ENCODE results near the gene PRRT1. TPM values are rescaled to one million over a fixed set of nuclear protein-coding genes. Genes with fewer than 3 reads are reported as not detected.
A peak's percentile ranks its signal among the peaks of the same experiment; 100 is the strongest.

Gene PRRT1
- total RNA-seq, 4 donors from 2014 or later: 2.7 to 4.4 (median 4.0) TPM

DNA sequence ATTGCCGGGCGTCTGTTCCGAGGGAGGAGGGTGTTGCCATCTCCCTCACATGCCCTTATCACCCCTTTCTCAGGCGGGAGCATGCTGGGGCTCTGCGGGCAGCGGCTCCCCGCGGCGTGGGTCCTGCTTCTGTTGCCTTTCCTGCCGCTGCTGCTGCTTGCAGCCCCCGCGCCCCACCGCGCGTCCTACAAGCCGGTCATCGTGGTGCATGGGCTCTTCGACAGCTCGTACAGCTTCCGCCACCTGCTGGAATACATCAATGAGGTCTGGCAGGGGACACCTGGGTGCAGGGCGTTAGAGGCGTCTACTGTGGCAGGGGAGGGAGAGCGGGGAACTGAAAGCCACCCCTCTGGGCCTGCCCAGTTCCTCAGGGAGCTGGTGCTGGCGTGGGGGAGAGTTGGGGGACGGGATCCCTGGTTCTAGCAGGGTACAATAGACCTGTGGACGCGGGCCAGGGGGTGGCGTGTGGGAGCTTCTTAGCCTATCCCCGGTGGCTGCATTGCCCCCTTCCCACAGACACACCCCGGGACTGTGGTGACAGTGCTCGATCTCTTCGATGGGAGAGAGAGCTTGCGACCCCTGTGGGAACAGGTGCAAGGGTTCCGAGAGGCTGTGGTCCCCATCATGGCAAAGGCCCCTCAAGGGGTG lies 2.9 kb upstream of the PRRT1 start:
- TF ChIP-seq EP300 (IDR thresholded peaks at IDR 0.05) (no peak), POLR2A (IDR thresholded peaks at IDR 0.05; ENCODE audit: low read depth) (no peak), POLR2AphosphoS5 (IDR thresholded peaks at IDR 0.05) (peak in 1 of 2 donors; percentile 30)
- TF ChIP-seq, protein P1, sequence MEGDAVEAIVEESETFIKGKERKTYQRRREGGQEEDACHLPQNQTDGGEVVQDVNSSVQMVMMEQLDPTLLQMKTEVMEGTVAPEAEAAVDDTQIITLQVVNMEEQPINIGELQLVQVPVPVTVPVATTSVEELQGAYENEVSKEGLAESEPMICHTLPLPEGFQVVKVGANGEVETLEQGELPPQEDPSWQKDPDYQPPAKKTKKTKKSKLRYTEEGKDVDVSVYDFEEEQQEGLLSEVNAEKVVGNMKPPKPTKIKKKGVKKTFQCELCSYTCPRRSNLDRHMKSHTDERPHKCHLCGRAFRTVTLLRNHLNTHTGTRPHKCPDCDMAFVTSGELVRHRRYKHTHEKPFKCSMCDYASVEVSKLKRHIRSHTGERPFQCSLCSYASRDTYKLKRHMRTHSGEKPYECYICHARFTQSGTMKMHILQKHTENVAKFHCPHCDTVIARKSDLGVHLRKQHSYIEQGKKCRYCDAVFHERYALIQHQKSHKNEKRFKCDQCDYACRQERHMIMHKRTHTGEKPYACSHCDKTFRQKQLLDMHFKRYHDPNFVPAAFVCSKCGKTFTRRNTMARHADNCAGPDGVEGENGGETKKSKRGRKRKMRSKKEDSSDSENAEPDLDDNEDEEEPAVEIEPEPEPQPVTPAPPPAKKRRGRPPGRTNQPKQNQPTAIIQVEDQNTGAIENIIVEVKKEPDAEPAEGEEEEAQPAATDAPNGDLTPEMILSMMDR (IDR thresholded peaks at IDR 0.05): peak; percentile 62 to 74 (median 65)
- H3K4me3 ChIP-seq: peak overlapping the region; percentile 76 to 84 (median 80)
- no peak for DNase-seq (ENCODE audit: extremely low spot score)
- peak overlapping the region; percentile 90 to 94 (median 93) for H3K27ac ChIP-seq (replicated peaks in 1 of 4)
- H3K4me1 ChIP-seq: peaks cover 33 to 69% (median 62%) of the 10 kb centered on the region in 4 donors
- intact Hi-C loops (cut with DNase I): loop anchor here (2.0 kb wide), 1 partner anchor 36 kb away; no protein-coding TSS in a partner anchor
- no peaks in the 10 kb centered on the region for H3K9me3 ChIP-seq
- WGBS: 10% methylated on average over 8 of the region's 34 CpGs
- H3K27me3 ChIP-seq: no peaks in the 10 kb centered on the region
- H3K36me3 ChIP-seq: peaks cover 12 to 38% (median 38%) of the 10 kb centered on the region in 4 donors

DNA sequence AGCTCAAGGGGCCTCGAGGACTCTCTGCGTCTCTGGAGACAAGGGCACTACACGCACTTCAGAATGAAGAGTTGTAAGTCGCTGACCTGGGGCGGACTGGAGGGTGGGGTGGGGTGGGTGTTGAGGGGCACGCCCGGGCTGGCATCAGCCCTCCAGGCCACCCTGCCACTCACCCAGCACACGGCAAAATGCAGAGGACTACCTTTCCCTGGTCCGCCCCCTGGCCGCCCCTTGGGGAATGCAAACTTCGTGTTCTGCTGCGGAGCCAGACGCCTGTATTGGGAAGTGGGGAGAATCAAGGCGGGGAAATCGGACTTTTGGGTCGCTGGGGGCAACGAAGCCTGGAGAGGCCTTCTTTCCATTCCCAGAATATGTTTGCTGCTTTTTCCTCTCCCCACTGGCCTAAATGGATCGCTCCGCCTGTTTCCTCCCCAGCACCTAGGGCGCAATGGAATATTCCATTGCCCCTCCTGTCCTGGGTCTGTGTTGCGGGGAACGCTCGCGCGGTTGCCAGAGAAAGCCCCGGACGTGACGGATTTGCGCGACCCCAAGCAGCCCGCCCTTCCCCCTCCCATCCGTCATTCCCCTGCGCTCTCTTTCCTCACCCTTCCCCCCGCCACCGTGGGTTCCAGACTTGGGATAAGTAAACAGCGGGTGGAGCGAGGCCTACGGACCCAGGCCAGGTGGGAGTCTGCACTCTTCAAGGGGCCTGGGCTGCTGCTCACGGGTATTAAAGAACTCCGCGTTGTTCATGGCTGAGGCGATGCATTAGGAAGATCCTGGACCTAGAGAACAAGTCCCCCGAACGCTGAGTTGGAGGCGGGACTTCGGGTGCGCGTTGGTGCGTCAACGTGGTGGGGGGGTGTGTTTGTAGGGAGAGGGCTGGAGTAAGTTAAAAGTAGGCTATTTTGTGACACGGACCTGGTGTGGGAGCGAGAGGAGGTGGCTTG lies 2.1 kb upstream of the PRRT1 start, which contains the start of gene PPT2:
PPT2 (plus strand) TSS at position 578 of the 950 bp plus-strand sequence. CDS start 454 bp downstream, outside the sequence.
- Histone ChIP-seq H3K4me3 (peak within 1 kb of the TSS; percentile 76 to 84 (median 80)), H3K4me1 (peaks cover 36 to 73% (median 63%) of the 10 kb centered on the region in 4 donors), H3K9me3 (no peaks in the 10 kb centered on the region), H3K27ac (replicated peaks in 1 of 4) (peak within 1 kb of the TSS; percentile 90 to 94 (median 93)), H3K27me3 (no peaks in the 10 kb centered on the region), H3K36me3 (peaks cover 12 to 41% (median 37%) of the 10 kb centered on the region in 4 donors)
- TF ChIP-seq POLR2AphosphoS5 (IDR thresholded peaks at IDR 0.05) (peak; percentile 84 to 94), EP300 (IDR thresholded peaks at IDR 0.05) (no peak), POLR2A (IDR thresholded peaks at IDR 0.05; ENCODE audit: low read depth) (peak; percentile 36)
- TF ChIP-seq, protein P1 (IDR thresholded peaks at IDR 0.05): peak in 2 of 3 experiments; percentile 27 to 30
- peak; percentile 98 for DNase-seq (ENCODE audit: extremely low spot score)
- intact Hi-C loops (cut with DNase I): loop anchor here (2.0 kb wide), 1 partner anchor 35 kb away; no protein-coding TSS in a partner anchor
- WGBS: 3% methylated on average over 46 of the region's 52 CpGs

- Histone ChIP-seq H3K4me3 (peak overlapping the region; percentile 76 to 84 (median 80)), H3K27me3 (no peaks in the 10 kb centered on the region), H3K9me3 (no peaks in the 10 kb centered on the region), H3K4me1 (peaks cover 37 to 73% (median 63%) of the 10 kb centered on the region in 4 donors), H3K36me3 (peaks cover 4 to 41% (median 31%) of the 10 kb centered on the region in 4 donors), H3K27ac (replicated peaks in 1 of 4) (peak overlapping the region; percentile 90 to 94 (median 93))
- 26% methylated on average over 35 of the region's 35 CpGs for WGBS
- intact Hi-C loops (cut with DNase I): no loop called here
- TF ChIP-seq POLR2A (IDR thresholded peaks at IDR 0.05; ENCODE audit: low read depth) (no peak), EP300 (IDR thresholded peaks at IDR 0.05) (no peak), POLR2AphosphoS5 (IDR thresholded peaks at IDR 0.05) (no peak)
- TF ChIP-seq, protein P1 (IDR thresholded peaks at IDR 0.05): no peak
- DNase-seq (ENCODE audit: extremely low spot score): no peak
Measured at GRCh38 chr6:32152769-32153563, 1.2 kb upstream of the PRRT1 start.

All from esophagus muscularis mucosa (tissue), 4 donors.